HG03460 (cell line): ENCODE results near the gene WAPL.
A peak's percentile ranks its signal among the peaks of the same experiment; 100 is the strongest.
"Not testable (repeated sequence)": the region's sequence is repeated elsewhere in the genome, so short reads cannot be mapped to it uniquely, and the experiment has no call there.

Experiments used
- ATAC-seq: cut with Tn5 transposase; IDR thresholded peaks from one replicate; pipeline ENCODE4 v1.9.1; 2021; ENCODE audit not compliant: unreplicated experiment

Gene WAPL

GRCh38 chr10:86390337-86391120, 131.1 kb downstream of the WAPL start:
- no peak for ATAC-seq

GRCh38 chr10:86389441-86390193, 132.0 kb downstream of the WAPL start:
- peak; percentile 61 for ATAC-seq

GRCh38 chr10:86389109-86389440, 132.5 kb downstream of the WAPL start:
- not testable (repeated sequence) for ATAC-seq

- ATAC-seq: no peak
These were observed 133.4 kb downstream of the WAPL start for GRCh38 chr10:86388119-86388704.

GRCh38 chr10:86387178-86387794, 134.3 kb downstream of the WAPL start:
- ATAC-seq: no peak

GRCh38 chr10:86385806-86386205, 135.8 kb downstream of the WAPL start:
- no peak for ATAC-seq
